Measurements from ENCODE around the gene TLE5. TPM values are rescaled to one million over a fixed set of nuclear protein-coding genes. Genes with fewer than 3 reads are reported as not detected.

TLE5 gene, protein sequence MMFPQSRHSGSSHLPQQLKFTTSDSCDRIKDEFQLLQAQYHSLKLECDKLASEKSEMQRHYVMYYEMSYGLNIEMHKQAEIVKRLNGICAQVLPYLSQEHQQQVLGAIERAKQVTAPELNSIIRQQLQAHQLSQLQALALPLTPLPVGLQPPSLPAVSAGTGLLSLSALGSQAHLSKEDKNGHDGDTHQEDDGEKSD
- total RNA-seq = 145 and 157 TPM in 2 replicates

GRCh38 chr19:3062165-3063105 is at the start of gene TLE5:
Gene TLE5, minus strand, starts transcription at chr19:3062495. Its CDS starts 295 bp downstream, at chr19:3062200.

DNA sequence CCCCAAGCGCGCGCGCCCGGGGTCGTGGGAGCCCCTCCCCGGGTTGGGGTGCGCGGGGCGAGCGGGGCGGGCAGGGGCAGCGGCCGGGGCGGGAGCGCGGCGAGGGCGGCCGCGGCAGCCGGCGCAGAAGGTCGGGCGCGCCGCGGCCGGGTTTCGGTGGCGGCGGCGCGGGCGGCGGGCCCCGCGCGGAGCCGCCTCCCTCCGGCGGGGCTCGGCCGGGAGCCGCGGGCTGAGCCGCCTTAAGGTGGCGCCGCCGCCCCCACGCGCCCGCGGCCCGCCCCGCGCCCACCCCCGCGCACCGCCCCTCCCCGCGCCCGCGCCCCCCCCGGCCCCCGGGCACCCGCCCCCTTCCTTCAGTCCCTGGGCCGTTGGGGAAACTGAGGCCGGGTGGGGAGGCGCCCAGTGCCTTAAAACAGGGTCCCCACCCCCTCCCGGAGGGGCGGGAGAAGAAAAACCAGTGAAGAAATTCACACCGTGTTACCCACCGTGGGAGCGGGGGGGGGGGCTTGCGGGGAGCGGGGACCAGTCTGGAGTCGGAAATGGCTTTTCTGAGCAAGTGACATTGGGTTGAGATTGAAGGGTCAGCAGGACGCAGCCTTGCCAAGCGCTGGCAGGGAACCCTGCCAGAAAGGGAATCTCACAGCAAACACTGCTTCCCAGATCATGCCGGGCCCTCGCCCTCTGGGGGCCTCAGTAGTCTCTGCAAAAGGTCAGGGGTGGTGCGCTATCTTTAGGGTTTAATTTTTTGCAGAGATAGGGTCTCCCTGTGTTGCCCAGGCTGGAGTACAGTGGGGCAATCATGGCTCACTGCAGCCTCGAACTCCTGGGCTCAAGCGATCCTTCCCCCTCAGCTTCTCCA is 33.0 kb downstream of the TLE5 start, which contains the start of gene TLE2:
Gene TLE2 (minus strand): TSS at position 216 of the 859 bp plus-strand sequence. CDS start 376 bp downstream, outside the sequence.

Other genes with a start within 250 kb of the TLE5 start
- gene ZNF554, start 242.6 kb downstream of the TLE5 start, total RNA-seq = 3.0 and 3.3 TPM in 2 replicates
- gene ZNF555, start 221.0 kb downstream of the TLE5 start, total RNA-seq = 4.6 and 5.5 TPM in 2 replicates
- 0.26 TPM in 1 of 2 replicates, not detected in the other for gene ZNF556, start 195.2 kb downstream of the TLE5 start, total RNA-seq
- gene ZNF57, start 161.6 kb downstream of the TLE5 start, total RNA-seq = 3.9 and 4.2 TPM in 2 replicates
- 3.2 and 3.3 TPM in 2 replicates for gene ZNF77, start 117.5 kb downstream of the TLE5 start, total RNA-seq
- 1.7 and 2.0 TPM in 2 replicates for gene TLE6, start 84.9 kb downstream of the TLE5 start, total RNA-seq
- 3.2 and 4.6 TPM in 2 replicates for gene TLE2, start 33.2 kb downstream of the TLE5 start, total RNA-seq
- 86.4 and 124 TPM in 2 replicates for gene GNA11, start 31.9 kb upstream of the TLE5 start, total RNA-seq
- 0.19 TPM in 1 of 2 replicates, not detected in the other for gene GNA15, start 73.5 kb upstream of the TLE5 start, total RNA-seq
- not detected in 2 replicates for gene S1PR4, start 116.3 kb upstream of the TLE5 start, total RNA-seq
- 33.0 and 41.5 TPM in 2 replicates for gene NCLN, start 123.4 kb upstream of the TLE5 start, total RNA-seq
- not detected in 2 replicates for gene CELF5, start 162.2 kb upstream of the TLE5 start, total RNA-seq

Measured in aortic smooth muscle cell (primary cell).